ENCODE results near the gene NCAPH2. TPM values are rescaled to one million over a fixed set of nuclear protein-coding genes. Genes with fewer than 3 reads are reported as not detected.

NCAPH2 gene
- total and polyA plus RNA-seq, 2 of the 13 experiments (the other 11 are each of a cell fraction or from before 2014, with no cell fraction given), result 28.1 to 64.4 TPM

DNA sequence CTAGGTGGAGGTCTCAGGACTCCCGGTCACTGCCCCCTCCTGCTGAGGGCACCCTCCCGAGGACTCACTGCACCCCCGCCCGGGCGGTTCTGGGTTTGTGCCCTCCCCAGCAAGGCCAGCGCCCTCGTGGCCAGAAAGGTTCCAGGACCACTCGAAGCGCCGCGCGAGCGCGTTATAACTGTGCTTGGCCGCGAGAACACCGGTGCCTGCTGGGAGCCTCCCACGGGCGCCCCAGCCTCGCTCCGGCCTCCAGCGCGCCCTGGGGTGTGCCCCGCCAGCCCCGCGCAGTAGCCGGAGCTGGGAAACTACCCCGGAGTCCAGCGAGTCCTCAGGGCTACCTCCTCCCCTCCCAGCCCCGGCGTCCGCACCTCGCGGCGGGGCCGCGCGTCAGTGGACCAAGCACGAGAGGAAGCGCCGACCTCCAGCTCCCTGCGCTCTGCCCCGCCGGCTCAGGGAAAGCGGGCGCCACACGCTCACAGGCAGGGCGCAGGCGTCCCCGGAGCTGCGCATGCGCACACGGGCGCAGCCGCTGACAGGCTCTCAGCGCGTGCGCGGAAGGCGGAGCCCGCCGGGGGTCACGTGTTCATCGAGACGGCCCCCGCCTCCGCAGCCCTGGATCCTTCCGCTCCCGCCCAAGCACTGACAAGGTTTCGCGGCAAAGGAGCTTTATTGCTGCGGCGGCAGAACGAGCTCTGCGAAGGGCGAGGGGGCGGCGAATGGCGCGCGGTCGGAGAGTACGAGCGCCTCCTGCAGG, 17.3 kb downstream of the NCAPH2 start, which contains the start of gene SCO2 (continued):
- TF ChIP-seq ZBTB7A (CRISPR knock-in tag; IDR thresholded peaks at IDR 0.05), result peak; percentile 11; the same call in 1 of the 2 replicates
- TF ChIP-seq MNT (IDR thresholded peaks at IDR 0.05), result peak; percentile 86
- peak; percentile 19; the same call in 1 of the 2 replicates for TF ChIP-seq DNMT1 (CRISPR knock-in tag; IDR thresholded peaks at IDR 0.05)
- no peak for TF ChIP-seq ZSCAN25 (CRISPR knock-in tag; IDR thresholded peaks at IDR 0.05)
- TF ChIP-seq ZNF446 (CRISPR knock-in tag; IDR thresholded peaks at IDR 0.05), result peak; percentile 46; the same call in 1 of the 2 replicates
- TF ChIP-seq AKAP8 (CRISPR knock-in tag; IDR thresholded peaks at IDR 0.05), result peak; percentile 27; the same call in 1 of the 2 replicates
- TF ChIP-seq, protein P1, sequence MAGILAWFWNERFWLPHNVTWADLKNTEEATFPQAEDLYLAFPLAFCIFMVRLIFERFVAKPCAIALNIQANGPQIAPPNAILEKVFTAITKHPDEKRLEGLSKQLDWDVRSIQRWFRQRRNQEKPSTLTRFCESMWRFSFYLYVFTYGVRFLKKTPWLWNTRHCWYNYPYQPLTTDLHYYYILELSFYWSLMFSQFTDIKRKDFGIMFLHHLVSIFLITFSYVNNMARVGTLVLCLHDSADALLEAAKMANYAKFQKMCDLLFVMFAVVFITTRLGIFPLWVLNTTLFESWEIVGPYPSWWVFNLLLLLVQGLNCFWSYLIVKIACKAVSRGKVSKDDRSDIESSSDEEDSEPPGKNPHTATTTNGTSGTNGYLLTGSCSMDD (CRISPR knock-in tag; IDR thresholded peaks at IDR 0.05), result no peak
- peak; percentile 81; the same call in 1 of the 2 replicates for TF ChIP-seq ELF4 (CRISPR knock-in tag; IDR thresholded peaks at IDR 0.05; ENCODE audit: borderline replicate concordance)
- peak; percentile 92 for TF ChIP-seq ZNF552 (CRISPR knock-in tag; IDR thresholded peaks at IDR 0.05; ENCODE audit: borderline replicate concordance)
- TF ChIP-seq, protein P2, sequence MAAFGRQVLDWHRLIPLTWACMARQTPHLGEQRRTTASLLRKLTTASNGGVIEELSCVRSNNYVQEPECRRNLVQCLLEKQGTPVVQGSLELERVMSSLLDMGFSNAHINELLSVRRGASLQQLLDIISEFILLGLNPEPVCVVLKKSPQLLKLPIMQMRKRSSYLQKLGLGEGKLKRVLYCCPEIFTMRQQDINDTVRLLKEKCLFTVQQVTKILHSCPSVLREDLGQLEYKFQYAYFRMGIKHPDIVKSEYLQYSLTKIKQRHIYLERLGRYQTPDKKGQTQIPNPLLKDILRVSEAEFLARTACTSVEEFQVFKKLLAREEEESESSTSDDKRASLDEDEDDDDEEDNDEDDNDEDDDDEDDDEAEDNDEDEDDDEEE (CRISPR knock-in tag; IDR thresholded peaks at IDR 0.05), result peak; percentile 84; the same call in 1 of the 2 replicates
- TF ChIP-seq TEAD3 (CRISPR knock-in tag; optimal IDR thresholded peaks at IDR 0.05; ENCODE audit: borderline replicate concordance), result peak; percentile 65
- TF ChIP-seq RXRB (CRISPR knock-in tag; IDR thresholded peaks at IDR 0.05; ENCODE audit: borderline replicate concordance), result peak; percentile 39; the same call in 1 of the 2 replicates
- TF ChIP-seq NR2C2 (CRISPR knock-in tag; IDR thresholded peaks at IDR 0.05; ENCODE audit: borderline replicate concordance), result peak; percentile 21; the same call in 1 of the 2 replicates
- TF ChIP-seq, protein P3, sequence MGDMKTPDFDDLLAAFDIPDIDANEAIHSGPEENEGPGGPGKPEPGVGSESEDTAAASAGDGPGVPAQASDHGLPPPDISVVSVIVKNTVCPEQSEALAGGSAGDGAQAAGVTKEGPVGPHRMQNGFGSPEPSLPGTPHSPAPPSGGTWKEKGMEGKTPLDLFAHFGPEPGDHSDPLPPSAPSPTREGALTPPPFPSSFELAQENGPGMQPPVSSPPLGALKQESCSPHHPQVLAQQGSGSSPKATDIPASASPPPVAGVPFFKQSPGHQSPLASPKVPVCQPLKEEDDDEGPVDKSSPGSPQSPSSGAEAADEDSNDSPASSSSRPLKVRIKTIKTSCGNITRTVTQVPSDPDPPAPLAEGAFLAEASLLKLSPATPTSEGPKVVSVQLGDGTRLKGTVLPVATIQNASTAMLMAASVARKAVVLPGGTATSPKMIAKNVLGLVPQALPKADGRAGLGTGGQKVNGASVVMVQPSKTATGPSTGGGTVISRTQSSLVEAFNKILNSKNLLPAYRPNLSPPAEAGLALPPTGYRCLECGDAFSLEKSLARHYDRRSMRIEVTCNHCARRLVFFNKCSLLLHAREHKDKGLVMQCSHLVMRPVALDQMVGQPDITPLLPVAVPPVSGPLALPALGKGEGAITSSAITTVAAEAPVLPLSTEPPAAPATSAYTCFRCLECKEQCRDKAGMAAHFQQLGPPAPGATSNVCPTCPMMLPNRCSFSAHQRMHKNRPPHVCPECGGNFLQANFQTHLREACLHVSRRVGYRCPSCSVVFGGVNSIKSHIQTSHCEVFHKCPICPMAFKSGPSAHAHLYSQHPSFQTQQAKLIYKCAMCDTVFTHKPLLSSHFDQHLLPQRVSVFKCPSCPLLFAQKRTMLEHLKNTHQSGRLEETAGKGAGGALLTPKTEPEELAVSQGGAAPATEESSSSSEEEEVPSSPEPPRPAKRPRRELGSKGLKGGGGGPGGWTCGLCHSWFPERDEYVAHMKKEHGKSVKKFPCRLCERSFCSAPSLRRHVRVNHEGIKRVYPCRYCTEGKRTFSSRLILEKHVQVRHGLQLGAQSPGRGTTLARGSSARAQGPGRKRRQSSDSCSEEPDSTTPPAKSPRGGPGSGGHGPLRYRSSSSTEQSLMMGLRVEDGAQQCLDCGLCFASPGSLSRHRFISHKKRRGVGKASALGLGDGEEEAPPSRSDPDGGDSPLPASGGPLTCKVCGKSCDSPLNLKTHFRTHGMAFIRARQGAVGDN (CRISPR knock-in tag; IDR thresholded peaks at IDR 0.05), result peak; percentile 94
- TF ChIP-seq ZBTB1 (CRISPR knock-in tag; IDR thresholded peaks at IDR 0.05; ENCODE audit: borderline replicate concordance), result 0 out of 2 replicates have a peak, but pooled peaks have one; percentile 63
- peak; percentile 60; the same call in 1 of the 2 replicates for TF ChIP-seq MED13 (CRISPR knock-in tag; IDR thresholded peaks at IDR 0.05)
- TF ChIP-seq ZNF441 (CRISPR knock-in tag; IDR thresholded peaks at IDR 0.05; ENCODE audit: borderline replicate concordance), result no peak; the same call in 1 of the 2 replicates
- peak; percentile 81; the same call in 1 of the 2 replicates for TF ChIP-seq ZNF710 (CRISPR knock-in tag; IDR thresholded peaks at IDR 0.05; ENCODE audit: borderline replicate concordance)
- TF ChIP-seq CHD2 (IDR thresholded peaks at IDR 0.05; ENCODE audit: low read depth, low read length), result peak; percentile 77

Measured in HepG2 (cell line).